ENCODE data around the gene CDH18.

CDH18 gene

GRCh38 chr5:19538607-19539006 lies 449.4 kb downstream of the CDH18 start:
- no peak overlapping the region for H3K4me3 ChIP-seq (replicated peaks; ENCODE audit: insufficient read depth, low read length)
- no peak overlapping the region for H3K27ac ChIP-seq (replicated peaks)
- no peaks in the 10 kb centered on the region for H3K27me3 ChIP-seq (ENCODE audit: insufficient read depth, poor library complexity, severe bottlenecking)
- TF ChIP-seq SPI1 (IDR thresholded peaks at IDR 0.05; ENCODE audit: borderline replicate concordance, low read depth) (no peak), POLR2AphosphoS5 (IDR thresholded peaks at IDR 0.05; ENCODE audit: low read depth) (no peak), GABPA (IDR thresholded peaks at IDR 0.05; ENCODE audit: low read depth) (no peak), REST (IDR thresholded peaks at IDR 0.05; ENCODE audit: insufficient replicate concordance, low read depth) (no peak)
- TF ChIP-seq, protein P1, sequence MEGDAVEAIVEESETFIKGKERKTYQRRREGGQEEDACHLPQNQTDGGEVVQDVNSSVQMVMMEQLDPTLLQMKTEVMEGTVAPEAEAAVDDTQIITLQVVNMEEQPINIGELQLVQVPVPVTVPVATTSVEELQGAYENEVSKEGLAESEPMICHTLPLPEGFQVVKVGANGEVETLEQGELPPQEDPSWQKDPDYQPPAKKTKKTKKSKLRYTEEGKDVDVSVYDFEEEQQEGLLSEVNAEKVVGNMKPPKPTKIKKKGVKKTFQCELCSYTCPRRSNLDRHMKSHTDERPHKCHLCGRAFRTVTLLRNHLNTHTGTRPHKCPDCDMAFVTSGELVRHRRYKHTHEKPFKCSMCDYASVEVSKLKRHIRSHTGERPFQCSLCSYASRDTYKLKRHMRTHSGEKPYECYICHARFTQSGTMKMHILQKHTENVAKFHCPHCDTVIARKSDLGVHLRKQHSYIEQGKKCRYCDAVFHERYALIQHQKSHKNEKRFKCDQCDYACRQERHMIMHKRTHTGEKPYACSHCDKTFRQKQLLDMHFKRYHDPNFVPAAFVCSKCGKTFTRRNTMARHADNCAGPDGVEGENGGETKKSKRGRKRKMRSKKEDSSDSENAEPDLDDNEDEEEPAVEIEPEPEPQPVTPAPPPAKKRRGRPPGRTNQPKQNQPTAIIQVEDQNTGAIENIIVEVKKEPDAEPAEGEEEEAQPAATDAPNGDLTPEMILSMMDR (IDR thresholded peaks at IDR 0.05; ENCODE audit: insufficient read depth, low read length) = no peak
- no peak for DNase-seq (ENCODE audit: low read depth in 1 of 2, low spot score in 1 of 2)

DNA sequence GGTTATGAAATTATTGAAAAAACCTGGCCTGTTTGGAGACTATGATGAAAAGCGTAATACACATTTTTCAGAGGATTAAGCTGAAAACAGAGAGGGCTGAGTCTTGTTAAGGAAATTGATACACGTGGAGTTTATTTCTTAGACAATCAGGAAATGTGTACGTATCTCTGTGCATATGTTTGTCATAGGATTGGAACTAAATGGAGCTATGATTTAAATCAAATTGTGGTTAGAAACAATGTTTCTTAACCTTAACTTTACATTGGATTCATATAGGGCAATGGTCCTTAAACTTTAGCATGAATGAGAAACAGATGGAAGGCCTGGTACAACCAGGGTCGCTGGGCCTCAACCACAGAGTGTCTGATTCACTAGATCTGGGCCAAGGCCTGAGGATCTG lies 451.6 kb downstream of the CDH18 start:
- TF ChIP-seq GABPA (IDR thresholded peaks at IDR 0.05; ENCODE audit: low read depth) = no peak
- TF ChIP-seq POLR2AphosphoS5 (IDR thresholded peaks at IDR 0.05; ENCODE audit: low read depth) = no peak
- TF ChIP-seq, protein P1 (IDR thresholded peaks at IDR 0.05; ENCODE audit: insufficient read depth, low read length) = no peak
- no peak for TF ChIP-seq REST (IDR thresholded peaks at IDR 0.05; ENCODE audit: insufficient replicate concordance, low read depth)
- TF ChIP-seq SPI1 (IDR thresholded peaks at IDR 0.05; ENCODE audit: borderline replicate concordance, low read depth) = no peak
- Histone ChIP-seq H3K27me3 (ENCODE audit: insufficient read depth, poor library complexity, severe bottlenecking) (no peaks in the 10 kb centered on the region), H3K4me3 (replicated peaks; ENCODE audit: insufficient read depth, low read length) (no peak overlapping the region), H3K27ac (replicated peaks) (no peak overlapping the region)
- DNase-seq (ENCODE audit: low read depth in 1 of 2, low spot score in 1 of 2) = no peak

DNA sequence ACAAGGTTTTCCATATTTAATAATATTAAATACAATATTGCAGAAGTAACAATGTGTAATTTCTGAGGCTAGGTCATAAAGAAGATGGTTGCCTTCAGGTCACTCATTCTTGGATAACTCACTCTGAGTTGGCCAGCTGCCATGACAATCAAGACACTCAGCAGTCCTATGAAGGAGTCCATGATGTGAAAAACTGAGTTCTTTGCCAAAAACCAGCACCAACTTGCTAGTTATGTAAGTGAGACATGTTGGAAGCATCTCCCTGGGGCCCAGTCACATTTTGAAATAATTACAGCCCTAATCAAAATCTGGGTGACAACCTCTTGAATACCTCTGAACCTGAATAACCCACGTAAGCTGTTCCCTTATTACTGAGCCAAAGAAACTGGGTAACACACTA lies 453.2 kb downstream of the CDH18 start:
- DNase-seq (ENCODE audit: low read depth in 1 of 2, low spot score in 1 of 2) = no peak
- no peak overlapping the region for H3K27ac ChIP-seq (replicated peaks)
- H3K4me3 ChIP-seq (replicated peaks; ENCODE audit: insufficient read depth, low read length) = no peak overlapping the region
- TF ChIP-seq, protein P1 (IDR thresholded peaks at IDR 0.05; ENCODE audit: insufficient read depth, low read length) = no peak
- no peak for TF ChIP-seq POLR2AphosphoS5 (IDR thresholded peaks at IDR 0.05; ENCODE audit: low read depth)
- TF ChIP-seq GABPA (IDR thresholded peaks at IDR 0.05; ENCODE audit: low read depth) = no peak
- TF ChIP-seq SPI1 (IDR thresholded peaks at IDR 0.05; ENCODE audit: borderline replicate concordance, low read depth) = no peak
- no peak for TF ChIP-seq REST (IDR thresholded peaks at IDR 0.05; ENCODE audit: insufficient replicate concordance, low read depth)
- H3K27me3 ChIP-seq (ENCODE audit: insufficient read depth, poor library complexity, severe bottlenecking) = no peaks in the 10 kb centered on the region

Measured in HL-60 (cell line).